Sigmoid colon (tissue), 7 donors: ENCODE results near the gene LCT. TPM values are rescaled to one million over a fixed set of nuclear protein-coding genes. Genes with fewer than 3 reads are reported as not detected.

Experiments
- DNase-seq: peaks from one replicate; pipeline ENCODE4 v3.0.0-alpha.2; 2019
- H3K27ac ChIP-seq, 4 donors: fragments of 200-600 bp; sonication (generic); one replicate each; pipeline ENCODE4 v1.5.1; 2016 to 2019; ENCODE audit warnings: mild to moderate bottlenecking in 1 of 4
- H3K27me3 ChIP-seq, 3 donors: fragments of 200-600 bp; sonication (generic); one replicate each; pipeline ENCODE4 v1.5.1; 2019; ENCODE audit warnings: mild to moderate bottlenecking in 1 of 3
- H3K36me3 ChIP-seq, 4 donors: fragments of 200-600 bp; sonication (generic); one replicate each; pipeline ENCODE4 v1.5.1; 2016 to 2019
- H3K4me1 ChIP-seq, 4 donors: fragments of 200-600 bp; sonication (generic); one replicate each; pipeline ENCODE4 v1.5.1; 2017 to 2019
- H3K4me3 ChIP-seq, 4 donors: fragments of 200-600 bp; sonication (generic); one replicate each; pipeline ENCODE4 v1.5.1; 2017 to 2019; ENCODE audit warnings: mild to moderate bottlenecking in 2 of 4, moderate library complexity in 1 of 4
- H3K9me3 ChIP-seq, 4 donors: fragments of 200-600 bp in 3 of 4; sonication (generic) in 3 of 4; one replicate each; pipeline versions ENCODE4 v1.5.1 to v1.6.1; 2013 to 2019
- EP300 ChIP-seq, 4 donors: sonication (generic); formaldehyde crosslinking; IDR thresholded peaks; one replicate each; pipeline ENCODE4 v1.6.1; 2017; ENCODE audit warnings: antibody characterized with exemption in 4 of 4
- POLR2A ChIP-seq, 2 donors: fragments of 450-650 bp; IDR thresholded peaks; one replicate each; pipeline ENCODE4 v1.6.1; 2016; ENCODE audit warnings: antibody characterized with exemption in 2 of 2, mild to moderate bottlenecking in 2 of 2, moderate library complexity in 2 of 2
- POLR2AphosphoS5 ChIP-seq, 4 donors: sonication (generic); formaldehyde crosslinking; IDR thresholded peaks; one replicate each; pipeline ENCODE4 v1.6.1; 2017; ENCODE audit warnings: antibody characterized with exemption in 4 of 4
- WGBS, 2 donors: extraction: QIAGEN DNeasy Blood & Tissue Kit; methylation state at CpG; one replicate each; pipeline ENCODE4 v1.1.7; 2013; 5-methylcytosine and 5-hydroxymethylcytosine counted together
- intact Hi-C: fragments of 100-400 bp; cut with DNase I; formaldehyde crosslinking; loops from one replicate; pipeline ENCODE4 v1.15.1; 2023
- polyA plus RNA-seq, 3 donors: library from polyadenylated mRNA; stranded (reverse); fragments of 200-250 nt; gene quantifications; one replicate each; pipeline ENCODE4 v1.2.3, GENCODE V29; 2013
- total RNA-seq, 4 donors: library from RNA; depleted of rRNA; stranded (reverse); fragments of >200 nt; gene quantifications; one replicate each; pipeline ENCODE4 v1.1.0, GENCODE V29; 2016
- TF ChIP-seq, protein P1 (sequence below), 4 experiments: fragments of 450-650 bp in 3 of 4; fragments of 200-600 bp in 1 of 4; IDR thresholded peaks; one replicate each; pipeline ENCODE4 v1.5.1; 2016 to 2019; ENCODE audit warnings: antibody characterized with exemption in 4 of 4, mild to moderate bottlenecking in 3 of 4, moderate library complexity in 2 of 4
- donor health status: healthy with polysubstance abuse.
- donor health status: Bipolar disorder and iron deficiency.
- donor health status: healthy.

The LCT gene
- total and polyA plus RNA-seq, 7 donors: under 0.01 to 0.23 (median 0.03) TPM; not detected in 4

DNA sequence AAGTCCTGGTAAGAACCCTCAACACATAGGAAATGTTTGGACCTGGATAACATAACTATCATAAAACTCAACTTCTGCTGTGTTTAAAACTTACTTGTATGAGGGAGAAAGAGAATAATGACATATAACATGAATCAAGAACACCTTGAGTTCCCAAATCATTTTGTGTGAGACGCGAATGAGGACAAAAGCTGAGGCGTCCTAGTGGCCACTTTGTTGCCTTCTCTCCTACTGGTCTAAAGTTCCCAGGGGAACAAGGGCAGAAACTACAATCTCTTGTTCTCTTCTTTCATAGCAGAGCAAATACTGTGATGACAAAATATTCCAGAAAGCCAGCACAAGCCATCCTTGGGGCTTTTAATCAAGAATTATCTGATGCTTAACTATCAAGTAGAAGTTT lies 8.3 kb upstream of the LCT start:
- Histone ChIP-seq H3K27me3 (no peaks in the 10 kb centered on the region), H3K4me1 (no peaks in the 10 kb centered on the region), H3K36me3 (peaks cover 4 to 53% (median 5%) of the 10 kb centered on the region in 4 donors), H3K4me3 (no peak overlapping the region), H3K9me3 (no peaks in the 10 kb centered on the region), H3K27ac (no peak overlapping the region)
- DNase-seq: no peak
- intact Hi-C loops: no loop called here
- 96 to 97% methylated on average over 3 of the region's 3 CpGs for WGBS, 2 donors
- TF ChIP-seq POLR2A (IDR thresholded peaks at IDR 0.05) (no peak), EP300 (IDR thresholded peaks at IDR 0.05) (no peak), POLR2AphosphoS5 (IDR thresholded peaks at IDR 0.05) (no peak)
- TF ChIP-seq, protein P1, sequence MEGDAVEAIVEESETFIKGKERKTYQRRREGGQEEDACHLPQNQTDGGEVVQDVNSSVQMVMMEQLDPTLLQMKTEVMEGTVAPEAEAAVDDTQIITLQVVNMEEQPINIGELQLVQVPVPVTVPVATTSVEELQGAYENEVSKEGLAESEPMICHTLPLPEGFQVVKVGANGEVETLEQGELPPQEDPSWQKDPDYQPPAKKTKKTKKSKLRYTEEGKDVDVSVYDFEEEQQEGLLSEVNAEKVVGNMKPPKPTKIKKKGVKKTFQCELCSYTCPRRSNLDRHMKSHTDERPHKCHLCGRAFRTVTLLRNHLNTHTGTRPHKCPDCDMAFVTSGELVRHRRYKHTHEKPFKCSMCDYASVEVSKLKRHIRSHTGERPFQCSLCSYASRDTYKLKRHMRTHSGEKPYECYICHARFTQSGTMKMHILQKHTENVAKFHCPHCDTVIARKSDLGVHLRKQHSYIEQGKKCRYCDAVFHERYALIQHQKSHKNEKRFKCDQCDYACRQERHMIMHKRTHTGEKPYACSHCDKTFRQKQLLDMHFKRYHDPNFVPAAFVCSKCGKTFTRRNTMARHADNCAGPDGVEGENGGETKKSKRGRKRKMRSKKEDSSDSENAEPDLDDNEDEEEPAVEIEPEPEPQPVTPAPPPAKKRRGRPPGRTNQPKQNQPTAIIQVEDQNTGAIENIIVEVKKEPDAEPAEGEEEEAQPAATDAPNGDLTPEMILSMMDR (IDR thresholded peaks at IDR 0.05): no peak

DNA sequence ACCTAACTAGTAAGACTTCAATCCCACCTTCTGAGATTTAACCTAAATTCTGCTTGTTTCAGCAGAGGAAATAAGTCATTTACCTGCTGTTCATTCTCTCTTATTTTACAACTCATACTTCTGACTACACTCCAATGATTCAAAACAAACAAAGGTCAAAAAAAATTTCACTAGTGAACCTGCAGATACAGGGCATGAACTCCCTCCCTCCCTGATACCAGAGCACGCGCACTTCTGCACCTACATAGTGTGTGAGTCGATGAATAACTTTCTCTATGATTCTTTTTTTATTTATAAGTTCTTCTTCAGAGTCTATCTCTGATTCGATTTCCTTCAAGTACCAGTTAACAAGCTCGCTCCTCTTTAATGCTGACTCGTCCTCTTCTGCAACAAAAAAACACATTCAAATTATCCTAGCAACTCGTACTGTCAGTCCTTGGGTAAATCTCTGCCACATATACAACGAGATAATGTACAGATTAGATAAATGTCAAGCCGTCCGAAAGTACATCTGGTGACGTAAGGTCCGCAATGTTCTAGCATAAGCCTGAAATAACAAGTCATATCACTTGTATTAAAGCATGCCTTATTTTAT lies 7.4 kb upstream of the LCT start:
- TF ChIP-seq POLR2AphosphoS5 (IDR thresholded peaks at IDR 0.05): no peak
- no peak for TF ChIP-seq POLR2A (IDR thresholded peaks at IDR 0.05)
- no peak for TF ChIP-seq EP300 (IDR thresholded peaks at IDR 0.05)
- TF ChIP-seq, protein P1 (IDR thresholded peaks at IDR 0.05): no peak
- intact Hi-C loops: no loop called here
- Histone ChIP-seq H3K27ac (no peak overlapping the region), H3K4me3 (no peak overlapping the region), H3K27me3 (no peaks in the 10 kb centered on the region), H3K4me1 (peaks cover 0 to 9% (median 0%) of the 10 kb centered on the region in 4 donors), H3K36me3 (peaks cover 4 to 53% (median 5%) of the 10 kb centered on the region in 4 donors), H3K9me3 (no peaks in the 10 kb centered on the region)
- WGBS, 2 donors: 90 to 91% methylated on average over 12 of the region's 12 CpGs
- no peak for DNase-seq

DNA sequence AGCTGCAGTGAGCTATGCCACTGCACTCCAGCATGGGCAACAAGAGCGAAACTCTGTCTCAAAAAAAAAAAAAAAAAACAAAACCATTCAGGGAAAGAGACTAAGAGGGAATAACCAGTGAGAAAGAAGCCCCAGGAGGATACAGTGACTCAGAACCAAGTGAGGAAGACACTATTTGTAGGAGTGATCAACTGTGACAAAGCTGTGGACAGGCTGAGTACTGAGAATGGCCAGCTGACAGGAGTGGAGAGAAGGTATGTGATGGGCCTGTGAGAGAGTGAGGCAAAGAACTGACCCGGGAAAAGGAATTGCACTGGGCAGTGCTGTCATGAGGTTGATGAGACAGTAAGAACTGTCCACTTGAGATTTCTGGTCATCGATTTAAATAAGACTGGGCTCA lies 6.7 kb upstream of the LCT start:
- Histone ChIP-seq H3K4me1 (peaks cover 0 to 10% (median 0%) of the 10 kb centered on the region in 4 donors), H3K9me3 (no peaks in the 10 kb centered on the region), H3K36me3 (peaks cover 4 to 53% (median 5%) of the 10 kb centered on the region in 4 donors), H3K27me3 (no peaks in the 10 kb centered on the region), H3K27ac (no peak overlapping the region), H3K4me3 (no peak overlapping the region)
- 96 to 98% methylated on average over 3 of the region's 3 CpGs for WGBS, 2 donors
- no peak for DNase-seq
- intact Hi-C loops: no loop called here
- no peak for TF ChIP-seq EP300 (IDR thresholded peaks at IDR 0.05)
- TF ChIP-seq, protein P1 (IDR thresholded peaks at IDR 0.05): no peak
- TF ChIP-seq POLR2AphosphoS5 (IDR thresholded peaks at IDR 0.05): no peak
- no peak for TF ChIP-seq POLR2A (IDR thresholded peaks at IDR 0.05)

DNA sequence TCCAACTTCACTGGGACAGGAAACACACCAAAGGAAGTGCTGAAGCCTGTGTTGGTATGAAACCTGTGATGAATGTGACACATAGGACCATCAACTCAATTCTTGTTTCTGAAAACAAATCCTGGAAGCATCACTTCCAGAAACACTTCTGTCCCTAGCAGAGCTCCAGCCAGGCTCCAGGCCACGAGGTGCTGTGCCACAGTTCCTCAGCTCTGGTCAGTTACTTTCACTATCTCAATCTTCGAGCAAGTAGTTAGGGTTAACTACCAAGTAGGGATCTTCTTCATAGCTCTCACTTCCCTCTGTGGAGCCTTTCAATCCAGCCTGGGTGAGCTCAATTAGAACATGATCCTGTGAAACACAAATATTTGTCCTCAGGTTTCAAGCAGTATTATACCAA lies 3.6 kb upstream of the LCT start:
- no peak for DNase-seq
- H3K27me3 ChIP-seq: no peaks in the 10 kb centered on the region
- H3K4me1 ChIP-seq: peaks cover 0 to 10% (median 0%) of the 10 kb centered on the region in 4 donors
- WGBS, 2 donors: 16 to 52% methylated on average over 2 of the region's 2 CpGs
- H3K36me3 ChIP-seq: peaks cover 0 to 32% (median 5%) of the 10 kb centered on the region in 4 donors
- intact Hi-C loops: no loop called here
- TF ChIP-seq POLR2AphosphoS5 (IDR thresholded peaks at IDR 0.05): no peak
- no peak for TF ChIP-seq EP300 (IDR thresholded peaks at IDR 0.05)
- no peak for TF ChIP-seq POLR2A (IDR thresholded peaks at IDR 0.05)
- TF ChIP-seq, protein P1 (IDR thresholded peaks at IDR 0.05): no peak
- peak overlapping the region in 3 of 4 donors; percentile 13 to 53 (median 41) for H3K27ac ChIP-seq
- no peak overlapping the region for H3K4me3 ChIP-seq
- no peaks in the 10 kb centered on the region for H3K9me3 ChIP-seq
